Measurements from ENCODE around the gene SURF6.

GRCh38 chr9:133320421-133320881 lies 15.5 kb downstream of the SURF6 start:
- TF ChIP-seq EP300 (IDR thresholded peaks at IDR 0.05) (no peak), CTCF (IDR thresholded peaks at IDR 0.05) (no peak)
